Prostate gland (tissue), 2 donors: ENCODE results near the gene MPST. TPM values are rescaled to one million over a fixed set of nuclear protein-coding genes. Genes with fewer than 3 reads are reported as not detected.

Source experiments
- DNase-seq: peaks from one replicate; pipeline ENCODE4 v3.0.0-alpha.2; 2019; ENCODE audit warnings: low spot score
- H3K27ac ChIP-seq, 2 donors: fragments of 200-600 bp; sonication (generic); 2 replicates each; pipeline ENCODE4 v1.5.1; 2017 to 2019
- H3K27me3 ChIP-seq: fragments of 200-600 bp; sonication (generic); replicated peaks from 2 replicates; pipeline ENCODE4 v1.5.1; 2019; ENCODE audit not compliant: insufficient read depth
- H3K36me3 ChIP-seq, 2 donors: fragments of 200-600 bp; sonication (generic); 1 replicate in 1 of 2; 2 replicates in 1 of 2; pipeline versions ENCODE4 v1.5.1 to v1.8.1; 2017 to 2019
- H3K4me1 ChIP-seq: fragments of 200-600 bp; sonication (generic); replicated peaks from 2 replicates; pipeline ENCODE4 v1.5.1; 2019
- H3K4me3 ChIP-seq, 2 donors: fragments of 200-600 bp; sonication (generic); 2 replicates each; pipeline ENCODE4 v1.5.1; 2017 to 2019
- H3K9me3 ChIP-seq: fragments of 200-600 bp; sonication (generic); 2 replicates; pipeline ENCODE4 v1.5.1; 2017
- POLR2A ChIP-seq: fragments of 450-650 bp; IDR thresholded peaks from one replicate; pipeline ENCODE4 v1.6.1; 2016; ENCODE audit warnings: antibody characterized with exemption, mild to moderate bottlenecking
- POLR2AphosphoS5 ChIP-seq: sonication (generic); formaldehyde crosslinking; IDR thresholded peaks from one replicate; pipeline ENCODE4 v1.6.1; 2017; ENCODE audit warnings: antibody characterized with exemption
- WGBS: methylation state at CpG from one replicate; pipeline ENCODE4 v1.1.5; 2018; 5-methylcytosine and 5-hydroxymethylcytosine counted together
- intact Hi-C: fragments of 100-400 bp; cut with DNase I; formaldehyde crosslinking; loops from one replicate; pipeline ENCODE4 v1.14.2; 2022
- total RNA-seq, 2 donors: library from RNA; depleted of rRNA; stranded (reverse); fragments of >200 nt; gene quantifications; one replicate each; pipeline ENCODE4 v1.1.0, GENCODE V29; 2016
- TF ChIP-seq, protein P1 (sequence below), 4 experiments: fragments of 200-600 bp in 2 of 4; fragments of 450-650 bp in 2 of 4; sonication (generic) in 2 of 4; IDR thresholded peaks; 1 replicate in 3 of 4; 2 replicates in 1 of 4; pipeline ENCODE4 v1.5.1; 2016 to 2019; ENCODE audit warnings: antibody characterized with exemption in 4 of 4, mild to moderate bottlenecking in 2 of 4, moderate library complexity in 2 of 4

MPST gene
- total RNA-seq, 2 donors from 2014 or later: 136 to 192 TPM

GRCh38 chr22:36977947-36978660 lies 41.4 kb upstream of the MPST start:
- H3K27ac ChIP-seq: no peak overlapping the region
- intact Hi-C loops: loop anchor here (5.0 kb wide), 2 partner anchors 121 to 196 kb away; no protein-coding TSS in a partner anchor
- no peaks in the 10 kb centered on the region for H3K27me3 ChIP-seq
- 15% methylated on average over 18 of the region's 18 CpGs for WGBS
- DNase-seq: peak; percentile 89
- peaks cover 5% of the 10 kb centered on the region for H3K4me1 ChIP-seq
- H3K9me3 ChIP-seq: no peaks in the 10 kb centered on the region
- peak; percentile 91 for TF ChIP-seq POLR2AphosphoS5
- TF ChIP-seq, protein P1, sequence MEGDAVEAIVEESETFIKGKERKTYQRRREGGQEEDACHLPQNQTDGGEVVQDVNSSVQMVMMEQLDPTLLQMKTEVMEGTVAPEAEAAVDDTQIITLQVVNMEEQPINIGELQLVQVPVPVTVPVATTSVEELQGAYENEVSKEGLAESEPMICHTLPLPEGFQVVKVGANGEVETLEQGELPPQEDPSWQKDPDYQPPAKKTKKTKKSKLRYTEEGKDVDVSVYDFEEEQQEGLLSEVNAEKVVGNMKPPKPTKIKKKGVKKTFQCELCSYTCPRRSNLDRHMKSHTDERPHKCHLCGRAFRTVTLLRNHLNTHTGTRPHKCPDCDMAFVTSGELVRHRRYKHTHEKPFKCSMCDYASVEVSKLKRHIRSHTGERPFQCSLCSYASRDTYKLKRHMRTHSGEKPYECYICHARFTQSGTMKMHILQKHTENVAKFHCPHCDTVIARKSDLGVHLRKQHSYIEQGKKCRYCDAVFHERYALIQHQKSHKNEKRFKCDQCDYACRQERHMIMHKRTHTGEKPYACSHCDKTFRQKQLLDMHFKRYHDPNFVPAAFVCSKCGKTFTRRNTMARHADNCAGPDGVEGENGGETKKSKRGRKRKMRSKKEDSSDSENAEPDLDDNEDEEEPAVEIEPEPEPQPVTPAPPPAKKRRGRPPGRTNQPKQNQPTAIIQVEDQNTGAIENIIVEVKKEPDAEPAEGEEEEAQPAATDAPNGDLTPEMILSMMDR (IDR thresholded peaks at IDR 0.05): peak; percentile 84 to 99 (median 97)
- no peak for TF ChIP-seq POLR2A
- no peaks in the 10 kb centered on the region for H3K36me3 ChIP-seq
- H3K4me3 ChIP-seq: peak overlapping the region in 1 of 2 donors; percentile 25

DNA sequence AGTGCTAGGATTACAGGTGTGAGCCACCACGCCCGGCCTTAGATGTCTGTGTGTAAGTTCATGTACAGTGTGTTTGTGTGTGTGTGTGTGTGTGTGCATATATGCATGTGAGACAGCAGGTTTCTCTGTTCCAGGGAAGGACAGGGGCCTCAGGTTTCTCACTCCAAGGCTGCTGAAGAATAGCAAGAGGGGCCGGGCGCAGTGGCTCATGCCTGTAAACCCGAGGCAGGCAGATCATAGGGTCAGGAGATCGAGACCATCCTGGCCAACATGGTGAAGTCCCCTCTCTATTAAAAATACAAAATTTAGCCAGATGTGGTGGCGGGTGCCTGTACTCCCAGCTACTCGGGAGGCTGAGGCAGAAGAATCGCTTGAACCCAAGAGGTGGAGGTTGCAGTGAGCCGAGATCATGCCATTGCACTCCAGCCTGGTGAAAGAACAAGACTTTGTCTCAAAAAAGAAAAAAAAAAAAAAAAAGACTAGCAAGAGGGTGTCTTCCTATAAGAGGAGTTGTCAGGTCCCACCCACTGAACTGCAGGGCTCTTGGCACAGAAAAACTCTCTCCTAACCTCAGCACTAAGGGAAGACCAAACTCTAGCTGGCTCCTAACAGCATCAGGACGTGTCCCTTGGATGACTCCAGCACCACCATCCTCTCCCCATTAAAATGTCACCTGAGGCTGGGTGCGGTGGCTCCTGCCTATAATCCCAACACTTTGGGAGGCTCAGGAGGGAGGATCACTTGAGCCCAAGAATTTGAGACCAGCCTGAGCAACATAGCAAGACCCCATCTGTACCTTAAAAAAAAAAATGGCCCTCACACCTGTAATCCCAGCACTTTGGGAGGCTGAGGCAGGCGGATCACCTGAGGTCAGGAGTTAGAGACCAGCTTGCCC lies 40.3 kb upstream of the MPST start:
- H3K9me3 ChIP-seq: no peaks in the 10 kb centered on the region
- peaks cover 5% of the 10 kb centered on the region for H3K4me1 ChIP-seq
- H3K27ac ChIP-seq: no peak overlapping the region
- H3K36me3 ChIP-seq: no peaks in the 10 kb centered on the region
- H3K4me3 ChIP-seq: no peak overlapping the region
- 88% methylated on average over 13 of the region's 13 CpGs for WGBS
- TF ChIP-seq, protein P1 (IDR thresholded peaks at IDR 0.05): no peak
- intact Hi-C loops: loop anchor here (5.0 kb wide), 2 partner anchors 122 to 197 kb away; no protein-coding TSS in a partner anchor
- no peaks in the 10 kb centered on the region for H3K27me3 ChIP-seq
- no peak for DNase-seq

GRCh38 chr22:36981247-36981775 lies 38.2 kb upstream of the MPST start:
- DNase-seq: no peak
- H3K4me1 ChIP-seq: peaks cover 5% of the 10 kb centered on the region
- WGBS: 80% methylated on average over 16 of the region's 16 CpGs
- TF ChIP-seq, protein P1 (IDR thresholded peaks at IDR 0.05): no peak
- TF ChIP-seq POLR2AphosphoS5 (no peak), POLR2A (no peak)
- H3K9me3 ChIP-seq: no peaks in the 10 kb centered on the region
- H3K27ac ChIP-seq: no peak overlapping the region
- intact Hi-C loops: no loop called here
- H3K4me3 ChIP-seq: no peak overlapping the region
- H3K27me3 ChIP-seq: no peaks in the 10 kb centered on the region
- no peaks in the 10 kb centered on the region for H3K36me3 ChIP-seq

- no peak overlapping the region for H3K27ac ChIP-seq
- H3K9me3 ChIP-seq: no peaks in the 10 kb centered on the region
- no peaks in the 10 kb centered on the region for H3K36me3 ChIP-seq
- 69% methylated on average over 5 of the region's 5 CpGs for whole genome bisulfite sequencing
- intact Hi-C loops: no loop called here
- peaks cover 5% of the 10 kb centered on the region for H3K4me1 ChIP-seq
- H3K4me3 ChIP-seq: no peak overlapping the region
- TF ChIP-seq POLR2A: no peak
- no peak for TF ChIP-seq POLR2AphosphoS5
- TF ChIP-seq, protein P1 (IDR thresholded peaks at IDR 0.05): no peak
- no peaks in the 10 kb centered on the region for H3K27me3 ChIP-seq
- DNase-seq: no peak
Observed at GRCh38 chr22:36982136-36982535, 37.4 kb upstream of the MPST start.
